ENCODE results near the gene TAF8.

TAF8 gene

DNA sequence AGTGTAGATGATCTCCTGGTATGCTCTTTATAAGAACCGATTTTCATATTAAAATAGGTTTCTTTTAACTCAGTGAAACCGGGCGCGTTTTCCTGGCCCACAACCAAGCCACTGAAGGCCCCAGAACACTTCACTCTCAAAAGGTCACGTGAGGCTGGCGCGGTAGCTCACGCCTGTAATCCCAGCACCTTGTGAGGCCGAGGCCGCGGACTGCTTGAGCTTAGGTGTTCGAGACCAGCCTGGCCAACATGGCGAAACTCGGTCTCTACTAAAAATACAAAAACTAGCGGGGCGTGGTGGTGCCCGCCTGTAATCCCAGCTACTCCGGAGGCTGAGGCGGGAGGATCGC, 402 bp upstream of the TAF8 start:
- no peak for DNase-seq (ENCODE audit: low read depth in 1 of 2, low spot score in 1 of 2)

DNA sequence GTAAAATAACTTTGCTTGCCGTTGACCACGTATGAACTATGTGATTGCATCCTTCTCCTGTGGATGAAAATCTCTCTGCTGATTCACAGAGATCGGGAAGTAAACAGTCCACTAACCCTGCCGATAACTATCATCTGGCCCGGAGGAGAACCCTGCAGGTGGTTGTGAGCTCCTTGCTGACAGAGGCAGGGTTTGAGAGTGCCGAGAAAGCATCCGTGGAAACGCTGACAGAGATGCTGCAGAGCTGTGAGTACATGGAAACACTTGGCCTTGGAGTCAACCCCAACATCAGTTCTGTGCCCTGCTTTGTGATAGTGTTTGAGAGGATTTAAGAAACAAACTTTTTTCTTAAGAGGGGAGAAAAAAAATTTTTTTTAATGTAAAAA, 937 bp downstream of the TAF8 start:
- DNase-seq (ENCODE audit: low read depth in 1 of 2, low spot score in 1 of 2), result no peak

DNA sequence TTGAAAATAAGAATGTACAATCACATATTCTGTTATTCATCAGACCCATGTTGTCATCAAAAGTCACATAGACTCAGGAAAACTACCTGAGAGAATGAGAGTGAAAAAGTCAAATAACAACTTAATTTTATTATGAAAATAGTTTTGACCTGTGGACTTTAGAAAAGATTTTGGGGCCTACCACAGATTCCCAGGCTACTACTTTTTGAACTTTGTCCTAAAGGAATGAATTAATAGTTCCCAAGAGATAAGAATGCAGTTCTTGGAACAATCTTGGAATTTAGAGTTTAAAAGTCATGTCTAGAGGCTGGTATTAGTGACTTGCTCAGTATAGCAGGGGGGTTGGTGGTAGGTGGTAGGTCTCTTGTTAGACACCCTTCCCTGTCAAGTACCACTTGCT, 3.3 kb downstream of the TAF8 start:
- no peak for DNase-seq (ENCODE audit: low read depth in 1 of 2, low spot score in 1 of 2)

DNA sequence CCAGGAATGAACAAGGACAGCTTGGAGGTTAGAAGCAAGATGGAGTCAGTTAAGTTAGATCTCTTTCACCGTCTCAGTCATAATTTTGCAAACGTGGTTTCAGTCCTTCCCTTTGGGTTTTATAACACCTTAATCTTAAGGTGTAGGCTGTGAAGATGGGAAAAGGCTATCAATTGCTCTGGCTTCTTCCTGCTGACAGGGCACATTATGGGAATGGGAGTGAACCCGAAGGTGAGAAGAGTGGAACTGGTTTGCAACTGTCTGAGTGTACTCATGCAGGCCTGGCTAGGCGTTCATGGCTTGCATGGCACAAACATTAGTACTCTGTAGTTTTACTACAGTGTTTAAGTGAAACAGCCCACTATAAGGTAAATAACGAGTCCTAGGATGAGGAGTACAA, 9.4 kb downstream of the TAF8 start:
- DNase-seq (ENCODE audit: low read depth in 1 of 2, low spot score in 1 of 2), result no peak

DNA sequence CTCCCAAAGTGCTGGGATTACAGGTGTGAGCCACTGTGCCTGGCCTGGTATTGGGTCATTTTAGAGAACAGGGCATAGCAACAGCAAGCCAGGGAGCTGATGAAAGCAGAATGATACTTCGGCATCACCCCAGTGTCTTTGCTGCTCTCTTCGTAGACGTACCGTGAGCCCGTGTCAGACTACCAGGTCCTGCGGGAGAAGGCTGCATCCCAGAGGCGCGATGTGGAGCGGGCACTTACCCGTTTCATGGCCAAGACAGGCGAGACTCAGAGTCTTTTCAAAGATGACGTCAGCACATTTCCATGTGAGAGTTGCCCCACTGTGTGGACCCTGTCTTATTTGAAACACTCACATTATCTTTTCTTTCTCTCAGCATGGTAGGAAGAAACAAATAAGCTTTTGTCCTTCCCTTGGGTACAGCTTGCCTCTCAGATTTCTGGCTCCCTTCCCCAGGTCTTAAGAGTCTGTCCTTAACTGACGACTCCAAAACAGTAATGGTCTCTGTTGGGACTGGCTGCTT, 15.9 kb downstream of the TAF8 start:
- DNase-seq (ENCODE audit: low read depth in 1 of 2, low spot score in 1 of 2), result no peak

DNA sequence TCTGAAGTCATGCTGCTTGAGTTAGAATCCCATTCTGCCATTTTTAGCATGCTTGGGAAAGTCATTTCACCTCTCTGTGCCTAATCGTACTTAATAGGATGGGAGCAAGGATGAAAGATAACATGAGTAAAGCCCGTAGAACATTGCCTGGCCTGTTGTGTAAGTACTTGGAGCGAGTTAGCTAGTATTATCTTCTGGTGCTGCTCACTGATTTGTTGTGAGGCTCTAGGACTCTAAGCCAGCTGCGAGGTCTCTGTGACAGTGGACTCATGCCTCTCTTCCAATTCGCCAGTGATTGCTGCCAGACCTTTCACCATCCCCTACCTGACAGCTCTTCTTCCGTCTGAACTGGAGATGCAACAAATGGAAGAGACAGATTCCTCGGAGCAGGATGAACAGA, 17.8 kb downstream of the TAF8 start:
- DNase-seq (ENCODE audit: low read depth in 1 of 2, low spot score in 1 of 2), result no peak

DNA sequence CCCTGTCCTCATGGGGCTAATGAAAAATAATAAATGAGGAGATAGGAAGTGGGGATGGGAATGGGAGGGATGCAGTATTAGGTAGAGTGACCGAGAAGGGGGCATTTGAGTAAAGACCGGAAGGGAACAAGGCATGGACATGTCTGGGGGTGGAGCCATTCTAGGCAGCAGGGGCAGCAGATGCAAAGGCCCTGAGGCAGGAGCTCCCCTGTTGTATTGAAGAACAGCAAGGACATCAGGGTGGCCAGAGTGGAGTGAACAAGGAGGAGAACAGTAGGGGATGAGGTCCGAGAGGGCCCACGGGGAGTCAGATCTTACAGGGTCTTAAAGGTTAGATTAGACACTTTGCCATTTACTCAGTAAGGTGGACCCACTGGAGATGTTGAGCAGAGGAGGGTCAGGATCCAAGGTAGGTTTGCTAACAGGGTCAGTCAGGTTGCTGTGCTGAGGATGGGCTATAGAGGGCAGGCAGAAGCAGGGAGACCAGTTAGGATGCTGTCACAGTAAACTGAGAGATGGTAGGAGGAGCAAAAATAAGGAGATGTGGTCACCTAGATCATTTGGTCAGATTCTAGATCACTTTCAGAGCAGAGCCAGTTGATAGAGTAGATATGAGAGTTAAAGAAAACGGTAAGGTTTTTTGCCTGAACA, 18.7 kb downstream of the TAF8 start:
- no peak for DNase-seq (ENCODE audit: low read depth in 1 of 2, low spot score in 1 of 2)

DNA sequence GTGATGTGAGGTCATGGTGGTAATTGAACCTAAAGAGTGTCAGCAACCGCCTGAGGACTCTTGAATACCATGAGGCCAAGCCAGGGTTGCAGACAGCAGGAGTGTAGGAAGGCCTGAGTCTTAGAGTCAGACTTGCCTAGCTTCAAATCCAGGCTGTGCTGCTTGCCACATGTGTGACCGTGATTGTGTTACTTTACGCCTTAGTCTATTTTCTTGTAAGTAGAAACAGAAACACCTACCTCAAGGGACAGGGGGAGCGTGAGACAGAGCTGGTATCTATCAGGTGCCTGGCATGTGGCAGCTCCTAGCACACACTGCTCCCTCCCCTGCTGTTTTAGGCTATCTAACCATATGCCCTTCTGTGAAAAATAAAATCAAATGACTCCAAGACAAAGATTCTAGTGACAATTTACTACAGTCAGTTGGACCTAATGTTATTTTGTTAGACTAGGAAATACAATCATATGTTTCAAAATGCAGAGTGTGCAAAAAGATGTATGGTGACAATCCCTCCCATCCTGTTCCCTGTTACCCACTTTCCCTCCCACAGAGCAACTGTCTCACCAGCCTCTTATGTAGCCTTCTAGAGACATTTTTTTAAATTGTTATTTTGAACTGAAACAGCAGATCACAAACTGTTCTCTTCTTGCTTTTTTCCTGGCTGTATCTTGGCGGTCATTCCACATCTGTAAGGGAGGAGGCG, 21.7 kb downstream of the TAF8 start:
- DNase-seq (ENCODE audit: low read depth in 1 of 2, low spot score in 1 of 2), result no peak

DNA sequence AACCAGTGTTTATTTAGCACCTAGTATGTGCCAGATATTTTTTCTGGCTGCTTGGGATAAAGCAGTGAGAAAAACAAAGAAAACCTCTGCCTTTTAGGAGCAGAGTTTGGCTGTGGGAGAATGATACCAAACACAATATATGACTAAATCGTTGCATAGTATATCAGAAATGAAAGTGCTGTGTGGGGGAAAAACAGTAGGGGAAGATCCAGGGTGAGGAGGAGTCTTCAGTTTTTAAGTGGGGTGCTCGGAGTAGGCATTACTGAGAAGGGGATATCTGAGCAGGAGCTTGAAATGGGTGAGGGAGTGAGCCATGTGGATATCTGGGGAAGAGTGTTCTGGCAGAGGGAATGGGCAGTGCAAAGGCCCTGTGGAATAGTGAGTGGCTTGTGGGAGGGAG, 23.0 kb downstream of the TAF8 start:
- DNase-seq (ENCODE audit: low read depth in 1 of 2, low spot score in 1 of 2), result no peak

DNA sequence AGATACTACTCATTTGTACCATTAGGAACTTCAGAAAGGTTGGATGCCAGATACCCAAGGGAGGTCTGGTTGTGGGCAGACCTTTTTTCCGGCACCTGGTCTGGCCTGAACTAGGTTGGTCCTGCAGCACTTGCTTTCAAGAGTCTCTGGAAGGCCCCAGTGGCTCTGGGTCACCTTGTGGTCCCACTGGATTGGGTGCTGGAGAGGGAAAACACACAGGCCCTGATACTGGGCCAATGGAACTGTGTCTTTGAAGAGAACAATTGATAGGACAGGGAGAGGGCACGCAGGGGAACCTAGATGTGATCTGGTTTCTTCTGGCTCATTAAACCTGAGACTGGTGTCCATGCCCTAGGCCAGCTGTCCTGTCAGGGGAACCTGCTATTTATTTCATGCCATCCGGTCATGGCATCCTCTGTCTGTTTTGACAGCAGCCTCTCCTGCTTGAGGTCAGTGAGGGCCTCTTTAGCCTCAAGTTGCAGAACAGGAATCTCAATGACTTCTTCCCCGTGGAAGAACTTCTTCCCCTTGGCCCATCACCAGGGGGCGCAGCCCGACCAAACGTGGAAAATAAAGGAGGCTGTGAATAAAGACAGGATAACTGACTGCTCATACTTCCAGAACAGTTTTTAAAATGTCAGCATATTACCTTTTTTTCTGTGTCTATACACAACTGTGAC, 25.0 kb downstream of the TAF8 start:
- DNase-seq (ENCODE audit: low read depth in 1 of 2, low spot score in 1 of 2), result peak in 1 of 2 donors; percentile 52

DNA sequence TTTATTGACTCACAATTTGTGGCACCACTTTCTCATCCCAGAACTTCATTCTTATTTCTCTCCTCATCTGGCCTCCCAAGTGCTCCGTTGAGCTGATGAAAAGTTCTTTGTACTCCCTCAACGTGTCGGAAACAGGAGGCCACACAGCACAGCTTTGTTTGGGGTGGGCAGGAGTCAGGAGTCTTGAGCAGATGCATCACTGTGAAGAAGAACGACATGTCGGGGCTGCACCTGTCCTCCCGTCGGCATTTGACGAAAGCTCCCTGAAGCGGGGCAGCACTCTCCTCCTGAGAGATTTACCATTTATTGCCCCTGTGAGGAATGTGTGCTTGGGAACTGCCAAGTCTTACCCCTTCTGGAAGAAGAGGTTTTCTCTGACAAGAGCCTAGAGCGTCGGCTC, 28.1 kb downstream of the TAF8 start:
- DNase-seq (ENCODE audit: low read depth in 1 of 2, low spot score in 1 of 2), result no peak

DNA sequence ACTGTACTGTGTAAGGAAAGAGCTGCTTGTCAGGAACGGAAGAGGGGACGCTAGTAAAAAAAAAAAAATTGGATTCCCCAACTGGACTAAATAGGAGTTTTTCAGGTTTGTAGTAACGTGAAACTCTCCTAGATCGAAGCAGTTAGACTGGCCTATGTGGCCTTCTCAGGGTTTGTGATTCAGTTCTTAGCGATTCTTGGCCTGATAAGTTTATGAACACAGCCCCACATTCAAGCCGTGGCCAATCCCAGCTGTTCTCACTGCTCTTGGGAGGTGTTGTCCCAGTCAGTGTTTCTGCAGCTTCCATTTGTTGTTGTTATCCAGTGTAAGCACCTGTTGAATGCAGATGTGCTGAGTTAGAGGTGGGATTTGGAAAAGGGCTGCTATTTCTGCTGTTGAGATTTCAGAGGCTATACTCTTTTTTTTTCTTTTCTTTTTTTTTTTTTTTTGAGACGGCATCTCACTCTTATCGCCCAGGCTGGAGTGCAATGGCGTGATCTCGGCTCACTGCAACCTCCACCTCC, 29.7 kb downstream of the TAF8 start:
- no peak for DNase-seq (ENCODE audit: low read depth in 1 of 2, low spot score in 1 of 2)

DNA sequence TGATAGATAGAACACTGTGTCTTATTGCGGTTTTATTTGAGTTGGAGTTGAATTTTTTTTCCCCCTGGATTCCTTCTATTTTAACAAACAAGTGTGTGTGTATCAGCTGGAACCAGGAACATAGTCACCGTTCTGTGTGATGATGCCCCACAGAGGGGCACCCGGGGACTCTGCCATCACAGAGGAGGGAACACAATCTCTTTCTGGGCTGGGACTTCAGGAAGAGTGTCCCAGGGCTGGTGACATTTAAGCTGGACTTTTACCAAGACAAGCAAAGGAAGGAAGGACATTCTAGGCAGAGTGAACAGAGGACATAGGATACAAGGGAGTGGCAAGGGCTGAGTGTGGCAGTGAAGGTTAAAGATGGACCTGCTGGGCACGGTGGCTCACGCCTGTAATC, 33.2 kb downstream of the TAF8 start:
- no peak for DNase-seq (ENCODE audit: low read depth in 1 of 2, low spot score in 1 of 2)

DNA sequence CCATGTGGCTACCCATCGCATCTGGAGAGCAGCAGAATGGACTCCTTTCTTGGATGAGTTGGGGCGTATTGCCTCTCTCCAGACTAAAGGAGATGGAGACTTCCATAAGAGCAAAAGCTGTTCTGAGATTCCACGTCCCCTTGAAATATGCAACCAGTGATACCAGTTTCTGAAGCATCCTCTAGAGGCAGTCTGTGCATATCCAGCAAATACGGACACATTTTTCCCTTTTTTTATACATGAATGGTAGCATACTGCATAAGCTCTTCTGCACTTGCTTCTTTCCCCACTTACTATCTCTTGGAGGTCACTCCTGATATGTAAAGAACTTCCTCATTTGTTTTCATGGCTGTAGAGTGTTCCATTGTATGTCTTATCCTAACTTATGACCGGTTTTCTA, 34.6 kb downstream of the TAF8 start:
- DNase-seq (ENCODE audit: low read depth in 1 of 2, low spot score in 1 of 2), result no peak

DNA sequence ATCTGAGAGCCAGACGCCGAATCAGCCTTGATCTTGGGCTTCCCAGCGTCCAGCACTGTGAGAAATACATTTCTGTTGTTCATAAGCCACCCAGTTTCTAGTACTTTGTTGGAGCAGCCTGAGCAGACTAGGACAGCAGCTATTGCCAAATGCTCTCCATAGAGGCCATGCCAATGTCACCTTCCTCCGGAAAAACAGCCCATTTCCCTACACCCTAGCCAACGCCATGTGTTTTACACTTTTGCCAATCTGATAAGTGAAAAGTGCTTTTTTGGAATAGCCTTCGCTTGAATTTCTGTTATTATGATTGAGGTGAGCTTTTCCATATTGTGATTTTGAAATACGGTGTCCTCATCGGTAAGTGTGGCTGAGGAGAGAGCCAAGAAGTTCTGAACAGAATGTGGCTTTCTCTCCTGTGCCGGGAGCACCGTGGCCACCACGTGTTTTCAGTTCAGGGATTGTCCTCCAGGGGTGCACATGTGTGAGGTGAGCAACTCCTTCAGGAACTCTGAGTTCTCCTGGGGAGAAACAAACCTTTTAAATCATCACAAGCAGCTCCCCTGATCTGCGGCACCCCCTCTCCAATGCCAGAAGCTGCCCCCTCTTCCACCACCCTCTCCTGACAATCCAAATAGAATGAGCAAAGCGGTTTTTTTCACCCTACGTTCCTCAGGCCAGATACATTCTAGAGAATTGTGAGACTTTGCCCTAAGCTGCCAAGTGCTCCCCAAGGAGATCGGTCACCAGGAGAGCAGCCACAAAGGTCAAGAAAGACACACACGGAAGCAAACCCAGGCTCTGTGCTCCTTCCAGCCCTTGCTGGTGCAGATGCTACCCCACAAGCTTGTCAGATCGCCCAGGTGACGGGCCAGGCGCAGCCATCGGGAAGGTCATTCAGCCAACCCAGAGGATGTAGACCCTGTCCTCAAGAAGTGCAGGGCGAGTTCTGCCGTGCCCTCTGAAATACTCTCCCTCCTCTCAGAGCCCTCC, 36.0 kb downstream of the TAF8 start:
- DNase-seq (ENCODE audit: low read depth in 1 of 2, low spot score in 1 of 2), result no peak

DNA sequence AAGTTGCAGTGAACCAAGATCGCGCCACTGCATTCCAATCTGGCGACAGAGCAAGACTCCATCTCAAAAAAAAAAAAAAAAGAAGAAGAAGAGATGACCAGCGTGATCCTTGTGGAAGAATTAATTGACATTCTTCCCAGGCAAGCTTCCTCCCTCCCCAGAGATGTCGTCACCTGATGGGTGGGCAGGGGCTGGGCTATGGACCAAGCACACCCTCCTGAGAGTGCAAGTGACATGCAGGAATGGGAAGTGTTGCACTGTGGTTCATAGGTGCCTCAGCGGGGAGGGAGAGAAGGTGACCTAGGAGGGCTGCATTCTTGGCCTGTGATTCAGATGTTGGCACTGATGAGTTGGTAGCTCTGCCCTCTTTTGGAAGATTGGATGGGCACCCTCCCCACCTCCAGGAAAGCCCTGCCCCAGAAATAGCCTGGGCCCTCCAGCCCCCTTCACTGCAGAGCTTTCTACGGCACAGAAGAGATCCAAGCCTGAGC, 37.8 kb downstream of the TAF8 start:
- DNase-seq (ENCODE audit: low read depth in 1 of 2, low spot score in 1 of 2), result no peak

DNA sequence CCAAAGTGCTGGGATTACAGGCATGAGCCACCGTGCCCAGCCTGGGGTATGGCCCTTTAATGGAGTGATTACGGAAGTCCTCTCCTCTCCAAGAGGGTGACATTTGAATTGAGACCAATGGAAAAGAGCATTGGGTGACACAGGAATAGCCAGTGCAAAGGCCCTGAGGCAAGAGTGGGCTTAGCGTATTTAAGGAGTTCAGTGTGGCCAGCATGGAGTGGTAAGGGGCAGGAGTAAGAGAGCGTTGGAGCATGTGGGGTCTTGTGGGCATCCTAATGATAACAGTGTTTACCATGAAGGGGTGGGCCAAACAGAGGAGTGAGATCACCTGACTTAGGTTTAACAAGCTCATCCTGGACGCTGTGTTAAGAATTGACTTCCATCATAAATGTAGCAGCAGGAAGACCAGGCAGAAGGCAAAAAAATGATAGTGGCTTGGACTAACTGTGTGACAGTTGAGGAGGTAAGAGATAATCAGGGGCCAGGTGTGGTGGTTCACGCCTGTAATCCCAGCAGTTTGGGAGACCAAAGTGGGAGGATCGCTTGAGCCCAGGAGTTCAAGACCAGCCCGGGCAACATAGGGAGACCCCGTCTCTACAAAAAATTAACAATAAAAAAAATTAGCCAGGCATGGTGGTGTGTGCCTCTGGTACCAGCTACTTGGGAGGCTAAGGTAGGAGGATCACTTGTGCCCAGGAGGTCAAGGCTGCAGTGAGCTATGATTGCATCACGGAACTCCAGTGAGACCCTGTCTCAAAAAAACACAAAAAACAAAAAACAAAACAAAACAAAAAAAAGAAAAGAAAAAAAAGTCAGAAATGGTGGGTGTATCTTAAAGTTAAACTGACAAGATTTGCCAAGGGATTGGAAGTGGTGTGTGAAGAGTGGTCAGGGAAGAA, 40.7 kb downstream of the TAF8 start:
- no peak for DNase-seq (ENCODE audit: low read depth in 1 of 2, low spot score in 1 of 2)

DNA sequence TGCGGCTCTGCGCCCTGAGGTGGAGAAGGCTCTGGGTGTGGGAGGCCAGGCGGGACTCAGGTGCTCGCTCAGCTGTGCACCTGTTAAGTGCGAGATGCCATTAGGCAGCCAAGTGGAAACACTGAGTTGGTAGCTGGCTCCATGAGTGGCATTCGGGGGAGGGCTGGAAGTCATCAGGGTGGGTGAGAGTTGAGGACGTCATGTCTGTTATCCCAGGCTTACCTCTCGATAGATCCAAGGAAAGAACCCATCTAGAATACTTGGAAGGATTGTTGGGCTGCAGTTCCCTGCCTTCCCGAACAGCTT, 41.3 kb downstream of the TAF8 start:
- no peak for DNase-seq (ENCODE audit: low read depth in 1 of 2, low spot score in 1 of 2)

DNA sequence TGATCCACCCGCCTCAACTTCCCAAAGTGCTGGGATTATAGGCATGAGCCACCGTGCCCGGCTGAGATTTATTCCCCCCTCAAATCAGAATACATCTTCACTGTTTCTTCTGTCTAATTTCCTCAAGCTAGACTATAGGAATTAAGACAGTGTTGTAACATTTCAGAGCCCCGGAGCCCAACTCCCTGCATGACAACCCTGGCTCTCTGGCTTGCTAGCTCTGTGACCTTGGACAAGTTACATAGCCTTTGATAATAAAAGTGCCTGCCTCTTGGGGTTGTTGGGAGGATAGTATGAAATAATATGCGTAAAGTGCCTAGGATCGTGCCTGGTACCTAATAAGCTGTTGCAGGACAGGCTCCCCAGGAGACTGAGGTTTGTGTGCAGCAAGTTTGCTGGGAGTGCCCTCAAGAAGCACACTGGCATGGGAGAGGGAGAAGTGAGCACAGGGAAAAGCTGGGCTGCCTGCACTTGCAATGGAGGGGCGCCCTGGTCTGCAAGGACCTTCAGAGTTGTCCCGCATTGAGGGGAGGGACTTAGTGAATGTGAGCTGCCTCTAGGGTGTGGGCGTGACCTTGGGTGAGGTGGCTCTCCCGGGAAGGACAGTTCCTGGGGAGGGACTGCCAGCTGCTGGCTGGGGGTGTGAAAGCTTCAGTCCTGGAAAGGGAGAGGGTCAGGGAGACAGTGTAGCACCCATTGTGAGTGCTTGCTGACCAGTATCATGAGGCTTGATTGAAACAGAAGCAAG, 43.4 kb downstream of the TAF8 start:
- DNase-seq (ENCODE audit: low read depth in 1 of 2, low spot score in 1 of 2), result no peak

Data from stimulated activated CD4-positive, alpha-beta T cell treated with anti-CD3 and anti-CD28 coated beads, Interleukin-15, amount 100 ng/mL, for 1 hour (primary cell).